Epithelial cell of esophagus (primary cell): ENCODE measurements around the gene PNPLA2.
A peak's percentile ranks its signal among the peaks of the same experiment; 100 is the strongest.

ENCODE experiments used
- DNase-seq: peaks from one replicate; pipeline ENCODE4 v3.0.0; 2010; ENCODE audit warnings: low read depth
- H3K4me3 ChIP-seq: 2 replicates; pipeline ENCODE4 v1.5.1; 2011; ENCODE audit warnings: mild to moderate bottlenecking, low read length, control low read depth
- CTCF ChIP-seq: IDR thresholded peaks from 2 replicates; pipeline ENCODE4 v1.5.1; 2011; ENCODE audit warnings: low read depth, mild to moderate bottlenecking, low read length, control low read depth, inconsistent platforms; ENCODE audit not compliant: insufficient read depth; ENCODE audit errors: missing control alignments

Gene PNPLA2

GRCh38 chr11:834371-835316 is 15.9 kb downstream of the PNPLA2 start:
- no peak for TF ChIP-seq CTCF
- peak overlapping the region; percentile 74 for H3K4me3 ChIP-seq
- DNase-seq: peak; percentile 96

- no peak for TF ChIP-seq CTCF
- no peak overlapping the region for H3K4me3 ChIP-seq
- DNase-seq: no peak
Observed at GRCh38 chr11:836274-836673, 17.6 kb downstream of the PNPLA2 start.

GRCh38 chr11:836700-837099 is 18.0 kb downstream of the PNPLA2 start:
- no peak for TF ChIP-seq CTCF
- no peak for DNase-seq
- H3K4me3 ChIP-seq: no peak overlapping the region

GRCh38 chr11:837189-837989 is 18.7 kb downstream of the PNPLA2 start:
- no peak for TF ChIP-seq CTCF
- no peak for DNase-seq

GRCh38 chr11:837990-838307 is 19.2 kb downstream of the PNPLA2 start:
- no peak overlapping the region for H3K4me3 ChIP-seq
- DNase-seq: no peak
- no peak for TF ChIP-seq CTCF

More at GRCh38 chr11:837189-837989, 18.7 kb downstream of the PNPLA2 start:
- no peak overlapping the region for H3K4me3 ChIP-seq

- no peak for TF ChIP-seq CTCF
- DNase-seq: peak; percentile 46
- H3K4me3 ChIP-seq: no peak overlapping the region
Observed at GRCh38 chr11:838441-839279, 19.9 kb downstream of the PNPLA2 start.
